Liver (tissue), 9 donors: ENCODE measurements around the gene ZNF697. TPM values are rescaled to one million over a fixed set of nuclear protein-coding genes. Genes with fewer than 3 reads are reported as not detected.

Experiments used
- DNase-seq: peaks from one replicate; pipeline ENCODE4 v3.0.0-alpha.2; 2017; ENCODE audit warnings: low spot score
- H3K27ac ChIP-seq, 2 donors: one replicate each; pipeline ENCODE4 v1.7.0; 2013; ENCODE audit warnings: inconsistent platforms in 2 of 2, low read length in 2 of 2, control low read depth in 1 of 2, low read depth in 1 of 2, mild to moderate bottlenecking in 1 of 2
- H3K27me3 ChIP-seq, 4 donors: one replicate each; pipeline versions ENCODE4 v1.6.1 to v1.7.0; 2013; ENCODE audit warnings: low read length in 3 of 4, inconsistent platforms in 1 of 4, mild to moderate bottlenecking in 1 of 4, moderate library complexity in 1 of 4; ENCODE audit not compliant: control insufficient read depth in 4 of 4, insufficient read depth in 4 of 4
- H3K36me3 ChIP-seq, 4 donors: one replicate each; pipeline versions ENCODE4 v1.6.1 to v1.7.0; 2013; ENCODE audit warnings: low read length in 3 of 4, mild to moderate bottlenecking in 3 of 4, low read depth in 1 of 4, moderate library complexity in 1 of 4; ENCODE audit not compliant: control insufficient read depth in 4 of 4, insufficient read depth in 3 of 4
- H3K4me1 ChIP-seq, 4 donors: one replicate each; pipeline versions ENCODE4 v1.6.1 to v1.7.0; 2013; ENCODE audit warnings: low read length in 3 of 4, mild to moderate bottlenecking in 3 of 4, moderate library complexity in 1 of 4; ENCODE audit not compliant: control insufficient read depth in 4 of 4, insufficient read depth in 4 of 4
- H3K4me3 ChIP-seq, 3 donors: one replicate each; pipeline versions ENCODE4 v1.6.1 to v1.7.0; 2013; ENCODE audit warnings: low read length in 3 of 3, control low read depth in 1 of 3, low read depth in 1 of 3, mild to moderate bottlenecking in 1 of 3
- H3K9ac ChIP-seq, 2 donors: one replicate each; pipeline ENCODE4 v1.7.0; 2013; ENCODE audit warnings: low read length in 2 of 2, mild to moderate bottlenecking in 2 of 2, moderate library complexity in 2 of 2, control low read depth in 1 of 2, low read depth in 1 of 2
- H3K9me3 ChIP-seq, 4 donors: one replicate each; pipeline versions ENCODE4 v1.6.1 to v1.7.0; 2013; ENCODE audit warnings: low read length in 3 of 4; ENCODE audit not compliant: control insufficient read depth in 4 of 4
- CTCF ChIP-seq: fragments of 150-350 bp; IDR thresholded peaks from 2 replicates; pipeline ENCODE4 v1.5.1; 2017; ENCODE audit warnings: improper control_type of control experiment, low read depth, low read length; ENCODE audit not compliant: missing input control
- EGR1 ChIP-seq, 2 donors: IDR thresholded peaks; 2 replicates each; pipeline ENCODE4 v1.6.1; 2016 to 2018; ENCODE audit warnings: antibody characterized with exemption in 2 of 2, low read depth in 2 of 2
- FOXA1 ChIP-seq: IDR thresholded peaks from 2 replicates; pipeline ENCODE4 v1.6.1; 2016; ENCODE audit warnings: antibody characterized with exemption
- FOXA2 ChIP-seq: IDR thresholded peaks from 2 replicates; pipeline ENCODE4 v1.6.1; 2016; ENCODE audit warnings: antibody characterized with exemption
- GABPA ChIP-seq, 2 donors: IDR thresholded peaks in 1 of 2; conservative IDR thresholded peaks in 1 of 2; 2 replicates each; pipeline ENCODE4 v1.6.1; 2016; ENCODE audit warnings: antibody characterized with exemption in 2 of 2, mild to moderate bottlenecking in 1 of 2, moderate library complexity in 1 of 2
- HNF4A ChIP-seq, 2 donors: conservative IDR thresholded peaks; 2 replicates each; pipeline ENCODE4 v1.6.1; 2016; ENCODE audit warnings: antibody characterized with exemption in 2 of 2, mild to moderate bottlenecking in 2 of 2
- HNF4G ChIP-seq: IDR thresholded peaks from 2 replicates; pipeline ENCODE4 v1.6.1; 2016; ENCODE audit warnings: antibody characterized with exemption
- JUND ChIP-seq, 2 donors: IDR thresholded peaks; 2 replicates each; pipeline ENCODE4 v1.6.1; 2016; ENCODE audit warnings: antibody characterized with exemption in 2 of 2
- MAX ChIP-seq: IDR thresholded peaks from 2 replicates; pipeline ENCODE4 v1.6.1; 2016; ENCODE audit warnings: antibody characterized with exemption
- NR2F2 ChIP-seq: IDR thresholded peaks from 2 replicates; pipeline ENCODE4 v1.6.1; 2016; ENCODE audit warnings: antibody characterized with exemption
- RAD21 ChIP-seq, 2 donors: IDR thresholded peaks; 2 replicates each; pipeline ENCODE4 v1.6.1; 2016; ENCODE audit warnings: antibody characterized with exemption in 2 of 2, mild to moderate bottlenecking in 2 of 2
- REST ChIP-seq: IDR thresholded peaks from 2 replicates; pipeline ENCODE4 v1.6.1; 2016; ENCODE audit warnings: antibody characterized with exemption, mild to moderate bottlenecking
- RXRA ChIP-seq, 2 donors: IDR thresholded peaks; 2 replicates each; pipeline ENCODE4 v1.6.1; 2017 to 2018; ENCODE audit warnings: antibody characterized with exemption in 2 of 2, mild to moderate bottlenecking in 1 of 2
- SP1 ChIP-seq: IDR thresholded peaks from 2 replicates; pipeline ENCODE4 v1.6.1; 2018; ENCODE audit warnings: antibody characterized with exemption, mild to moderate bottlenecking
- TAF1 ChIP-seq: conservative IDR thresholded peaks from 2 replicates; pipeline ENCODE4 v1.6.1; 2016; ENCODE audit warnings: antibody characterized with exemption, mild to moderate bottlenecking
- YY1 ChIP-seq: IDR thresholded peaks from 2 replicates; pipeline ENCODE4 v1.6.1; 2016; ENCODE audit warnings: antibody characterized with exemption, mild to moderate bottlenecking
- ZBTB33 ChIP-seq: IDR thresholded peaks from 2 replicates; pipeline ENCODE4 v1.6.1; 2016; ENCODE audit warnings: antibody characterized with exemption
- WGBS: extraction: QIAGEN DNeasy Blood & Tissue Kit; methylation state at CpG from one replicate; pipeline ENCODE4 v1.1.7; 2013; 5-methylcytosine and 5-hydroxymethylcytosine counted together
- polyA plus RNA-seq, 2 donors: library from polyadenylated mRNA; stranded (reverse) in 1 of 2; unstranded in 1 of 2; fragments of 200-250 nt in 1 of 2; fragments of >200 nt in 1 of 2; fragmentation: Nextera tagmentation in 1 of 2; extraction: Ambion mirVana in 1 of 2; gene quantifications; one replicate each; pipeline versions ENCODE4 v1.2.1 to v1.2.3, GENCODE V29; 2013 to 2015
- total RNA-seq, 2 donors: library from RNA; depleted of rRNA; stranded (reverse); fragments of >200 nt; gene quantifications; one replicate each; pipeline ENCODE4 v1.2.3, GENCODE V29; 2014
- donor health status: healthy.
- donor health status: healthy.
- donor health status: healthy.
- donor health status: healthy.
- donor health status: healthy.

ZNF697 gene
- total and polyA plus RNA-seq, 4 donors, result 0.89 to 4.5 (median 3.2) TPM

- H3K9ac ChIP-seq, result no peak overlapping the region
- no peak overlapping the region for H3K27ac ChIP-seq
- no peaks in the 10 kb centered on the region for H3K27me3 ChIP-seq
- no peaks in the 10 kb centered on the region for H3K9me3 ChIP-seq
- no peak for TF ChIP-seq HNF4A (conservative IDR thresholded peaks at IDR 0.05)
- no peak for TF ChIP-seq NR2F2
- TF ChIP-seq FOXA2, result no peak
- TF ChIP-seq JUND (IDR thresholded peaks at IDR 0.05), result no peak
- no peak for TF ChIP-seq FOXA1
- TF ChIP-seq GABPA (IDR thresholded peaks at IDR 0.05 in 1 of 2, conservative IDR thresholded peaks at IDR 0.05 in 1 of 2), result no peak
- TF ChIP-seq SP1, result no peak
- no peak overlapping the region for H3K4me3 ChIP-seq
- WGBS, result 93% methylated on average over 2 of the region's 2 CpGs
- no peak for DNase-seq
- H3K4me1 ChIP-seq, result peaks cover 0 to 13% (median 11%) of the 10 kb centered on the region in 4 donors
- no peaks in the 10 kb centered on the region for H3K36me3 ChIP-seq
Observed at GRCh38 chr1:119681560-119681959, 33.5 kb upstream of the ZNF697 start.

- 88% methylated on average over 2 of the region's 2 CpGs for WGBS
- no peak overlapping the region for H3K27ac ChIP-seq
- no peak overlapping the region for H3K4me3 ChIP-seq
- no peaks in the 10 kb centered on the region for H3K36me3 ChIP-seq
- H3K27me3 ChIP-seq, result no peaks in the 10 kb centered on the region
- H3K9me3 ChIP-seq, result no peaks in the 10 kb centered on the region
- TF ChIP-seq EGR1 (IDR thresholded peaks at IDR 0.05; ENCODE audit: low read depth in 2 of 2), result no peak
- no peak for TF ChIP-seq TAF1
- TF ChIP-seq CTCF, result no peak
- no peak for TF ChIP-seq NR2F2
- TF ChIP-seq MAX, result no peak
- TF ChIP-seq ZBTB33, result no peak
- no peak for TF ChIP-seq FOXA2
- no peak for TF ChIP-seq YY1
- TF ChIP-seq FOXA1, result no peak
- TF ChIP-seq JUND (IDR thresholded peaks at IDR 0.05), result no peak
- no peak for DNase-seq
- H3K4me1 ChIP-seq, result peaks cover 0 to 17% (median 12%) of the 10 kb centered on the region in 4 donors
- H3K9ac ChIP-seq, result no peak overlapping the region
Observed at GRCh38 chr1:119680723-119681122, 32.7 kb upstream of the ZNF697 start.

GRCh38 chr1:119680193-119680592, 32.1 kb upstream of the ZNF697 start:
- no peak overlapping the region for H3K27ac ChIP-seq
- 95% methylated on average over 3 of the region's 3 CpGs for WGBS
- TF ChIP-seq YY1 (no peak), SP1 (no peak), NR2F2 (no peak), RAD21 (IDR thresholded peaks at IDR 0.05) (no peak), TAF1 (no peak), RXRA (IDR thresholded peaks at IDR 0.05) (no peak), HNF4G (no peak), GABPA (IDR thresholded peaks at IDR 0.05 in 1 of 2, conservative IDR thresholded peaks at IDR 0.05 in 1 of 2) (no peak), EGR1 (IDR thresholded peaks at IDR 0.05; ENCODE audit: low read depth in 2 of 2) (no peak), FOXA2 (no peak), FOXA1 (no peak), REST (no peak)
- DNase-seq, result no peak
- peaks cover 0 to 22% (median 15%) of the 10 kb centered on the region in 4 donors for H3K4me1 ChIP-seq
- no peaks in the 10 kb centered on the region for H3K27me3 ChIP-seq
- H3K36me3 ChIP-seq, result no peaks in the 10 kb centered on the region
- no peak overlapping the region for H3K9ac ChIP-seq
- H3K9me3 ChIP-seq, result no peaks in the 10 kb centered on the region
- no peak overlapping the region for H3K4me3 ChIP-seq
